HG03558 (cell line): ENCODE results near the gene ZFPL1.

Experiments
- ATAC-seq: cut with Tn5 transposase; IDR thresholded peaks from one replicate; pipeline ENCODE4 v1.9.1; 2021; ENCODE audit warnings: moderate number of reproducible peaks; ENCODE audit not compliant: unreplicated experiment; ENCODE audit errors: extremely low read depth

ZFPL1 gene

DNA sequence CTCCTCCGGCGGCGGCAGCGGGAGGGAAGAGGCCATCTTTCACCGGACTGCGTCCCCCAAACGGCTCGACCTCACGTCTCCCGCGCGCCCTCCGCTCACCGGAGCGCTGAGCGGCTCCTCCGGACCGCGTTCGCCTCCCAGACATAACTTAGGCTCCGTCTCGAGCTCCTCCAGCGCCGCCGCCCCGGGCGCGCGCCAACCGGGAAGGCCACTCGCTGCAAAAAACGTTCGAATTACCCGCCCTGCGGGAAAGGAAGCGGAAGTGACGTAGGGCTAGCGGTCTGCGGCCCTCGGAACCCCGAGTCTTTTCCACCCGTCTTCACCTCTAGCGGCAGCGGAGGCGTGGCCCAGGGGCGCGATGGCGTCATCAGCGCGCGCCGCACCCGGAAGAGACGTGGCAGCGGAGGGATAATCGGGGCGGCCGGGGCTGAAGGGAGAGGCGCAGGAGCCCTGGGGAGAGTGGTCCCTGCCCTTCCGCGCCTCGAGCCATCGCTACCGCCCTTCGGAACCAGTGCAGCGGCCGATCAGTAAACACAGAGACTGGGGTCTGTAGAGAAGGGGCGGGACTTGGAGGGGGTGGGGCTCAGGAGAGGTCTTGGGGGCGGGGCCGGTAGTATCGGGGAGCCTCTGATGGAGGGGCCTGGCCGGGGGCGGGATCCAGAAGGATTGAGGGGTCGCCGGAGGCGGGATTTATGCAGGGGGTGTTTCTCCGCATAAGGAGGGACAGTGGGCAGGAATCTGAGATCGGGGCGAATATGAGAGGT, at the start of gene ZFPL1, which contains the start of gene CDCA5:
Gene ZFPL1 (plus strand): TSS at position 389 of the 764 bp plus-strand sequence. CDS start 477 bp downstream, outside the sequence.
Gene CDCA5 (minus strand): TSS at position 207 of the 764 bp plus-strand sequence. CDS start 62 bp downstream, at position 145.
- ATAC-seq: peak; percentile 56

- ATAC-seq: no peak
Measured at GRCh38 chr11:65034423-65034822, 49.6 kb upstream of the ZFPL1 start.

- no peak for ATAC-seq
Measured at GRCh38 chr11:65035579-65035978, 48.4 kb upstream of the ZFPL1 start.

- no peak for ATAC-seq
Measured at GRCh38 chr11:65036931-65037330, 47.1 kb upstream of the ZFPL1 start.

- no peak for ATAC-seq
Measured at GRCh38 chr11:65040520-65040846, 43.5 kb upstream of the ZFPL1 start.

DNA sequence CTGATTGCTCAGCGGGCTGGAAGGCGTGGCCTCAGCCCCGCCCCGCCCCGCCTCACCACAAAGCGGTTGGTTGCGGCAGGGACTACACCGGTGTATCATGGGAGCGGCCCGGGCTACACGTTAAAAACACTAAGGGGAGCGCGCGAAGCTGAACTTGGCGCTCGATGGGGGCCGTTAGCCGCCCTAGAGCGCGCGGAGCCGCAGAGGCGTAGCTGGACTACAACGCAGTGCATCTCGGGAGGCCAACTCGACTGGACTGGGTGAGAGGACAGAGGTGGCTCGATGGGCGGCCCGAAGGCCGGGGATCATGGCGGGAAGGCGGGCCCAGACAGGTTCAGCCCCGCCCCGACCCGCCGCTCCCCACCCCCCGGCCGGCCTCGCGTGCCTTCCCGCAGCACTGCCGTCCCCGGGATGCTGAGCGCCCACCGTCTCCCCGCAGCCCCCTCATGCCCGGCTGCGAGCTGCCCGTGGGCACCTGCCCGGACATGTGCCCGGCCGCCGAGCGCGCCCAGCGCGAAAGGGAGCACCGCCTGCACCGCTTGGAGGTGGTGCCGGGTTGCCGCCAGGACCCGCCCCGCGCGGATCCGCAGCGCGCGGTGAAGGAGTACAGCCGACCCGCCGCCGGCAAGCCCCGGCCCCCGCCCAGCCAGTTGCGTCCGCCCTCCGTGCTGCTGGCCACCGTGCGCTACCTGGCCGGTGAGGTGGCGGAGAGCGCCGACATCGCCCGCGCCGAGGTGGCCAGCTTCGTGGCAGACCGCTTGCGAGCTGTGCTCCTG, 43.0 kb upstream of the ZFPL1 start, which contains the start of gene SAC3D1:
Gene SAC3D1 (plus strand): TSS at position 364 of the 776 bp plus-strand sequence. CDS start 83 bp downstream, at position 447.
- ATAC-seq: peak; percentile 68

DNA sequence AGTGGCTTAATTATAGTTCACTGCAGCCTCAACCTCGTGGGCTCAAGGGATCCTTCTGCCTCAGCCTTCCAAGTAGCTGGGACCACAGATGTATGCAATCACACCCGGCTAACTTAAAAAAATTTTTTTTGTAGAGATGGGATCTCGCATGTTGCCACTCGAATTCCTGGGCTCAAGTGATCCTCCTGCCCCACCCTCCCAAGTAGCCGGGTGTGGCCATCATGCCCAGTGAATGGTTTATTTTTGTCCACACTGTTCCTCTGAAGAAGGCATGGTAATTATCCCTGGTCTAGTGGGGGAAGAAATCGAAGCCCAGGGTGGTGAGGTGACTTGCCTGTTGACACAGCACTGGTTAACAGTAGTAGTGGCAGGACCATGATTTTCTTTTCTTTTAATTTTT, 41.1 kb upstream of the ZFPL1 start:
- ATAC-seq: no peak

DNA sequence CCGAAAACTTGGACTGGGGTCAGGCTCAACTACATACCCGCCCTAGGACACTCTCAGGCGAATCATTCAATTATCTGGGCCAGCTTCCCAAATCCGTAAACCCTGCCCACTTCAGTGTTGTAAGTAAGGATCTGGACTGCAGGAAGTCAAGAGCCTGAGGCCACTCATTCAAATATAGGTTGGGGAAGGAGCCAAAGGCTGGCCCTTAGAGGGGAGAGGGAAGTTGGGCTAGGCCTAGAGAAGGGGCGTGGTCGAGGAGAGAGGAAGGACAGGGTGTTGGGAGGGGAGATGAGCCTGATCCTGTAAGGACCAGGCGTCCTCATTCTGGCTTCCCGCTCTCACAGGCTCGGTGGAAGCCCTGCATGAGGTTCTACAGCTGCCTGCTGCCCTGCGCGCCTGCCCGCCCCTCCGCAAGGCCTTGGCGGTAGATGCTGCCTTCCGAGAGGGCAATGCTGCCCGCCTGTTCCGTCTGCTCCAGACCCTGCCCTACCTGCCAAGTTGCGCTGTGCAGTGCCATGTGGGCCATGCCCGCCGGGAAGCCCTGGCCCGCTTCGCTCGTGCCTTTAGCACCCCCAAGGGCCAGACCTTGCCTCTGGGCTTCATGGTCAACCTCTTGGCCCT, 40.0 kb upstream of the ZFPL1 start:
- ATAC-seq: no peak

- no peak for ATAC-seq
Measured at GRCh38 chr11:65045061-65045460, 39.0 kb upstream of the ZFPL1 start.

DNA sequence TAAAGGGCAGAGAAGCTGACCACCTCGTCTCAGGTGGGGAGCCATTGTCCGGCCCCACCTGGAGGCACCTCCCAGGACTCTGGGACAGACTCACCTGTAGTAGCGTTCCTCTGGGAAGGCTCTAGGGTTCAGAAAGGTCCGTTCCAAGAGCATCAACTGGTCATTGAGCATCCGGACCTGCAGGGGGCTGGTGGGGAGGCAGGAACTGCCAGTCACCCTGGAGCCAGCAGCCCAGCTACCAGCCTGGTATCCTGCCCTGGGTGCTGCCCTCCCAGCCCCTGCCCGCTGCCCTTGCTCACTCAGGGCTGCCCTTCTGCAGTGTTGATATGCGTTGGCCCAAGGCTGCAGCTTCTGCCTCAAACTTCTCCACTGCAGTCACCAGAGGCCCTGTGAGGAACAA, 38.3 kb upstream of the ZFPL1 start:
- ATAC-seq: no peak

- ATAC-seq: no peak
Measured at GRCh38 chr11:65047581-65048422, 36.2 kb upstream of the ZFPL1 start.

- no peak for ATAC-seq
Measured at GRCh38 chr11:65051398-65051858, 32.6 kb upstream of the ZFPL1 start.

GRCh38 chr11:65053827-65054508, 30.1 kb upstream of the ZFPL1 start:
- no peak for ATAC-seq

DNA sequence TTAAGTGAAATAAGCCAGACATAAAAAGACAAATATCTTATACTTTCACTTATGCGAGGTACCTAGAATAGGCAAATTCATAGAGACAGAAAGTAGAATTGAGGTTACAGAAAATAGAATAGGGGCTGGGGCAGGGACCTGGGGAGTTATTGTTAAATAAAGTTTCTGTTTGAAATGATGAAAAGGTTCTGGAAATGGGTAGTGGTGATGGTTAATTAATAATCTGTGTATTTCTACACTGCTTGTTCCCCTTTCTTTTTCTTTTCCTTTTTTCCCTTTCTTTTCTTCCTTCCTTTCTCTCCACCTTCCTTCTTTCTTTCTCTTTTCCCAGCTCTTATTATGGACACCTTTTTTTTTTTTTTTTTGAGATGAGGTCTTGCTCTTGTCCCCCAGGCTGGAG, 28.5 kb upstream of the ZFPL1 start:
- no peak for ATAC-seq

DNA sequence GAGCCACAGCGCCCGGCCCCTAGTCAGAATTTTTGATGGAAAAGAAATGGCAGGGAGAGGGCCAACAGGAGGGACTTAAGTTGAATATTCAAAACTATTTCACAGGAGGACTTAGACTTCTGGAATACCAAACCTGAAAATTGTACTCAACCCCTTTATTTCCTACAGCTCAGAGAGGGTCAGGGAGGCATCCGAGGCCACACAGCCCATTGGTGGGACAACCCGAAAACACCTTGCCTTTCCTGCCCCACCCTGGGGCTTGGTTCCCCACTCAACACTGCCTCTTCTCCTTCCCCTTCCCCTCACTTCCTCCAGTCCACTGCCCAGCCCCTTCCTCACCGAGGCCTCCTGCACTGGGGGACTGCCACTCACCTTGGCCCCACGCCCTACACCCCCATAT, 27.0 kb upstream of the ZFPL1 start:
- no peak for ATAC-seq

DNA sequence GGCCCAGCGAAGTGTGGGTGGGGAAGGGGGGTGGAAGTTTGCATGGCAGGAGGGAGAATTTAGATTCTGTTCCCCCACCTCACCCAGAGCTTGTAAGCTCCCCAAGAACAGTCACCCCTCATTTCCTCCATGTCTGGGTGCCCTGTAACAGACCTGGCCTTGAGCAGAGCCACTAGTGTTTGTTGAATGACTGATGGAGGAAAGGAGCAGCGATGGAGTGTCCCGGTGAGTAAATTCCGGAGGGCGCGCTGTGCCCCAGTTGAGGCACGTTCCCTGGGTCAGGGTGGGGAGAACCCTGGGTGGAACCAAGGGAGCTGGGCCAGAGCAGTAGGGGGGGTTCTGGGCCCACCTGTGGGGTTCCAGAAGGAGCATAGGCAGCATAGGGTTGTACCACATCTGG, 26.5 kb upstream of the ZFPL1 start:
- no peak for ATAC-seq

- no peak for ATAC-seq
Measured at GRCh38 chr11:65058012-65058411, 26.0 kb upstream of the ZFPL1 start.

DNA sequence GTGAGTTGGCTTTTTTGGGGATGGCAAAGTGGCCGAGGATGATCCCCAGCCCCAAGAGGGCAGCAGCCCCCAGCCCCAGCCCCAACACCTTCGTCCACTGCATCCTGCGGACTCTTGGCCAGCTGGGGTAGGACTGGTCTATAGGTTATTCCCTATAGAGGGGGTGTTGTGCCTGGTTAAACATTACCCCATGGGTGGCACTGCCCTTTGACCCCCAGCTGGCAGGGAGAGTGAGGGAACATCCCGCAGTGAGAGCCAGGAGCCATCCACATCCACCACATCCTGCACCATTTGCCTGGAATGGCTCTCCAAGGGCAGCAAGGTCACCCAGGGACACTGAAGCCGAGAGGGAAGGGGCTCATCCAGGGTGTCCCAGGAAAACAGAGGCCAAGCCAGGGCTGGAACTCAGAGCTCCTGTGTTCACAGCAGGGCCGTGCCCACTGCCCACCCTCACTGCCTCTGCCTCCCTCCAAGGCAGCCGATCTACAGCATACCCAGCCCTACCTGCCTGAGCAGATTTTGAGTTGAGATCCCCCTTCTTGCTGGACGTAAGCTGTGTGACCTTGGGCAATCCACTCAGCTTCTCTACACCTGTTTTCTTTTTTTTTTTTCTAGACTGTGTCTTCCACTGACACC, 25.5 kb upstream of the ZFPL1 start, which contains the start of gene NAALADL1:
Gene NAALADL1 (minus strand): TSS at position 135 of the 636 bp plus-strand sequence. CDS start 32 bp downstream, at position 103.
- ATAC-seq: no peak

GRCh38 chr11:65059523-65059922, 24.5 kb upstream of the ZFPL1 start:
- ATAC-seq: no peak
